ENCODE measurements around the gene C1QTNF4.
A peak's percentile ranks its signal among the peaks of the same experiment; 100 is the strongest.

Gene C1QTNF4

DNA sequence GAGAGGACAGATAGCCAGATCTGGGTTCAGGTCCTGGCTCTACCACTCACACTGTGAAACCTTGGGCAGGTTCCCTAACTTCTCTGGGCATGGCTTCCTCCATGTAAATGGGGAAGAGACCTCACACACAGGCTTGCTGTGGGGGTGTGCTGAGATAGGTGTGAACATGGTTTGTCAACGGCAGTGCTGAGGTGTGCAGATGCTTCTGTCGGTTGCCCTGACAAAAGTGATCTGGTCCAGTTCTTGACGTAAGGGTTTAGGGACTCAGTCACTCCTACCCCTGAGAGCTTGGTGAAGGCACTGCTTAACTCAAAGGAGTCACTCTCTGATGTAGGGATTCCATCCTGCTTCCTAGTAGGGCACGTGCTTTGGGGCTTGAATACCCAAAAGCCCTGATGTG is 2.0 kb downstream of the C1QTNF4 start:
- no peak for DNase-seq

DNA sequence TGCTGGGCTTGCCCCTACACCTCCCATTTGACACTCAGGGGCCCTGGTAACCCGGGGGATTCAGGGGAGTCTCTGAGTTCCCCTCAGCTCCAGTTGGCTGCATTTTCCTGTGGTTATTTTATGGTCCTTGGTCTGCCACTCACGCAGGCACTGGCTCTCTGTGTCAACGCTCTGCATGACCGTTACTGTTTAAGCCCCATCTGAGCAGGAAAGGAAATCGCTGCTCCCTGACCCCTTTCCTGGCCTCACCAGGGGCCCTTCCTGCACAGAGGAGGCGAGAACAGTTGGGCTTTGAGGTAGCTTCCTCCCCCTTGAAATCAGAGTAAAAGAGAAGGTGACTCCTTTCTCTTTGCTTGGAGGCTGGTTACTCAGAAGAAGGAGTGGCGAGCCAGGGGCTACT is 2.4 kb downstream of the C1QTNF4 start:
- DNase-seq: no peak

DNA sequence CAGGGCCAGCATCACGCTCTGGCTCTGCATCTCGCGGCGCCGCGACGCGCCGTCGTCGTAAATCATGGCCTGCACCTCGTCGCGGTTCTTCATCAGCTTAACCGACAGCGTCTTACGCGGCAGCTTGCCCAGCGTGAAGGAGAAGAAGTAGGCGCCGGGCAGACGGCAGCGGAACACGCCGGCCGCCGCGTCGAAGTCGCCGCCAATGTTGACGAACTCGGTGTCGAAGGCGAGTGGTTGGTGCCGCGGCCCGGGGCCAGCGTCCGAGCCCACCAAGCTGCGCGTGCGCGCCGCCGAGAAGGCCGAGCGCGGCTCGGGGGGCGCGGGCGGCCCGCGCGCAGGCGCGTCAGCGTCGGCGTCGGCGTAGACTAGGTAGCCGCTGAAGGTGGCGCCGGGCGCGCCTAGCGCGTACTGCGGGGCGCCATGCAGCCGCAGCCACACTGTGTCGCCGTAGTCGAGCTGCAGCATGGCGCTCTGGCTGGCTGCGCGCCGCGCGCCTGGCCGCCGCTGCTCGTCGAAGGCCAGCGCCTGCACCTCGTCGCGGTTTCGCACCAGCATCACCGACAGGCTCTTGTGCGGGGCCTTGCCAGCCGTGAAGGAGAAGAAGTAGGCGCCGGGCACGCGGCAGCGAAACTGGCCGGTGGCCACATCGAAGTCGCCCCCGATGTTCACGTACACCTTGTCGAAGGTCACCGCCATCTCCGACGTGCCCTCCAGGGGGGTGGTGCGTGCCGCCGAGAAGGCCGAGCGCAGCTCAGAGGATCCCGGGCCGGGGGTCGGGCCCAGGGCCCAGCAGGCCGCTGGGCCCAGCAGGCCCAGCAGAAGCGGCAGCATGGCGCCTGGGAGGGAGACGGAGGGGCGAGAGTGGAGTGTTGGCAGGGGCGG is 4.0 kb downstream of the C1QTNF4 start:
- DNase-seq: no peak

DNA sequence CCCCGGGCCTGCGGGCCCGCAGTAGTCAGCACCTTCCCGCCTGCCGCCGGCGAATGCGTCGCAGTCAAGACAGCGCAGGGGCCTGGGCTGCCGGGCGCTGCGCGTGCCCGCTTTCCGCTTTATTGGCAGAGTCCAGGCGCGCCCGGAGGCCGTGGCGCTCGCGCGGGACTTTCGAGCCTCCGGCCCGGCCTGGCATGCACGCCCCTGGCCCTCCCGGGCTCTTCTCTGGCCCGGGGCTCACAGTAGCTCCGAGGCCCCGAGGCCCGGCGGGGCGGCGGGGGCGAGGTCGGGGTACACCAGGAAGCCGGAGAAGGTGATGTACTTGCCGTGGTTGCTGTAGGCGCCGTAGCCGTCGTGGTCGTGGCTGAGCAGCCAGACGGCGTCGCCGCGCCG is 4.6 kb downstream of the C1QTNF4 start:
- DNase-seq: no peak

DNA sequence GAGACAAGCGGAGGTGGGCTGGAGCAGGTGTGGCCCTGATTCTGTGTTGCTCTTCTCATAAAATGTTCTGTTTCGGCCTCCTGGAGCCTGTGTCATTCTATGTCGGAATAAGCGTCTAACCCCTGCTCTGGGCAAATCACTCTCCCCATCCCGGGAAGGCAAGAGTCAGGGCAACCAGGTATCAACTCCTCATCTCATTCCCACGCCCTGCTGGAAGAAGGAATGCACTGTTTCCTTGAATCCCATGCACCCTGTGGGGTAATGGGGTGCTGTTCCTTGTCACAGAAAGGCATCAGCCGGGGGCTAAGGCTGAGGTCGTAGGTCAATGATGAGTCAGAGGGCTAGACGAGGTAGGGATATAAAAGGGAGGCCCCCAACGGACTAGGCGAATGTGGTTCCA is 5.1 kb downstream of the C1QTNF4 start:
- DNase-seq: no peak

DNA sequence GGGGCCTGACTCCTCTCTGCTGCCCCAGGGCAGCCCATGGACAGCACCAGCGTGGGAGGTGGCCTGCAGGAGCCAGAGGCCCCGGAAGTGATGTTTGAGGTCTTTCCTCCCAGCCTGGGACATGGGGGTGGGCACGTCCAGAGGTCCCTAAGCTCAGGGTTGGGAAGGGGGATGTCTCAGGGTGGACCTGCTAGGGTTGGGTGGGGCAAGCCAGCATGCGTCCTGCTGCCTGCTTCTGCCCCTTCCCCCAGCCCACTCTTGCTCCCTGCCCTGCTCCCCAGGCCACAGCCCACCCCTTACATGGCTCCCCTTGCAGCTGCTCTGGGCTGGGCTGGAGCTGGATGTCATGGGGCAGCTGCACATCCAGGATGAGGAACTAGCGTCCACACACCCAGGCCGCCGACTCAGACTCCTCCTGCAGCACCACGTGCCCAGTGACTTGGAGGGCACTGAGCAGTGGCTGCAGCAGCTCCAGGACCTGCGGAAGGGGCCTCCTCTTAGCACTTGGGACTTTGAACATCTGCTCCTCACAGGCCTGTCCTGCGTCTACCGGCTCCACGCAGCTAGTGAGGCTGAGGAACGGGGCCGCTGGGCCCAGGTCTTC is 6.4 kb downstream of the C1QTNF4 start:
- no peak for DNase-seq

DNA sequence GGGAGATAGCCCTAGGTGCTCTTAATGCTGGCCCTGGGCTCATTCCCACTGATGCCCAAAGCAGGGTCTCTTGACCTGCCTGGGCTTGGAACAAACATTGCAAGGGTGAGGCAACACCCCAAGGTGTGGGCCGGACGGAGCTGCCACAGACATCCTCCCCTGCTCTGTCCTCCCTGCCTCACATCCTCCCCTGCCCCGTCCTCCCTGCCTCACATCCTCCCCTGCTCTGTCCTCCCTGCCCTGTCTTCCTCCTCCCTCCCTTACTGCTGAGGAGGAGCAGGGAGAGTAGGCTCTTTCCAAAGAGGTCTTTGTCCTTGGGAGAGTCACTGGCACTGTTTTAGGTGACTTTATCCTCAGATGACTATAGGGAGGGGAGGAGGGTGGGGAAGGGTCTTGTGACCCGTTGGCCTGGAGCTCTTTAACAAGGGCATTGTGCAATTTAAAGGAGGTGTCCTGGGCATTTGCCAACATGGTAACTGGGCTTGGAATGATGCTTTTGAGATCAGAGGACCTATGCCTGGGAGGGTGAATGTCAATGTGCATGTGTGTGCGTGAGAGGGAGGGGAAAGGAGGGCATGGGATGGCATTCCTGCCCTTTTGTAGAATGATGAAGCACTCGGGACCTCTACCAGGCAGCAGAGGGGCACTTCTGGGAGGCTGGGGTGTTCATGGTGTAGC is 7.0 kb downstream of the C1QTNF4 start:
- DNase-seq: no peak

DNA sequence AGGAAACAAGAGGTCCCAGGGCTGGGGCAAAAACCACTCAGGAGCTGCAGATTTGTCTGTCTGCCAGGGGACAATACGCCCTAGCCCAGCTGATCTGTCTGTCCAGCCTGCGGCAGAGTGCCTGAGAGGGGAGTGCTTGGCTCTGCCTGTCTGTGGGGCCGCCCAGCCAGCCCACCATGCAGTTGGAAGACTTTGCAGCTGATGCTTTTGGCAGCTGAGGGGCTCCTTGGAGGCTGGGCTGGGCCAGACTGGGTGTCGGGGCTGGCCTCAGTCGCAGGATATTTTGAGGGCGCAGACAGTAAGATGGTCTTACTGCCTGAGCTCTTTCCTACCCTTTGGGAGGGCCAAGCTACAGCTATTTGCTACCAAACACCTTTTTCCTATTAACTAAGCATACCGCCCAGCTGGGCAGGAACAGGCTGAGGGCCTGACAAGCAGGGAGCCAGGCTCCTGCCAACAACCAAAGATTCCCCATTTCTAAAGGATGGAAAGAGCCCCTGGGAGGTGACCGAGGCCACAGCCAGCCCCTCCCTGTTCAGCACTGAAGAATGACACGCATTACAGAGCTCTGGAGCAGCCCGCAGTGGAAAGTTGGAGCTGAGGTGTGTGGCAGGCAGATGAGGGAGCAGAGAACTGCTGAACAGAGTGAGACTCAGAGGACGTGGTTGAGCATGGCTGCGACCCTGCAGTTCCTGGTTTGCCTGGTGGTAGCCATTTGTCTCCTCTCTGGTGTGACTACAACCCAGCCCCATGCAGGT is 7.9 kb downstream of the C1QTNF4 start, which contains the start of gene FAM180B:
FAM180B (plus strand) TSS at position 581 of the 758 bp plus-strand sequence; CDS start at position 672, 91 bp downstream.
- DNase-seq: no peak

DNA sequence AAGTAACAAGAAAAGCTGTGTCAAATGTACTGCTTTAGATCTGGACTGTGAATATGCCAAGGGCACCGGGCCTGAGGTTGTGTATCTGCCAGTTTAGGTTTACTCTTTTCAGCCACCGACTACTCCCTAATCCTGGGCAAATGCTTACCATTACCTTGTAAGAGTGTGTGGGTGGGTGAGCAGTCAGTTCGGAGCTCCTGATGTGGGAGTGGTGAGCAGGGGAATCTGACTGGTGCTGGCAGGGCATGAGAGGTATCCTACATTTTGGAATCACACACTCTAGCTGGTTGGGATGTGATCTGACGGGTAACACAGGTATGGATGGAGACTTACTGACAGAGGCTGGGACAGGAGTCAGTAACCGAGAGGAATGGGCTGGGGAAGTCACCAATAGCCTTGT is 10.4 kb downstream of the C1QTNF4 start:
- no peak for DNase-seq

DNA sequence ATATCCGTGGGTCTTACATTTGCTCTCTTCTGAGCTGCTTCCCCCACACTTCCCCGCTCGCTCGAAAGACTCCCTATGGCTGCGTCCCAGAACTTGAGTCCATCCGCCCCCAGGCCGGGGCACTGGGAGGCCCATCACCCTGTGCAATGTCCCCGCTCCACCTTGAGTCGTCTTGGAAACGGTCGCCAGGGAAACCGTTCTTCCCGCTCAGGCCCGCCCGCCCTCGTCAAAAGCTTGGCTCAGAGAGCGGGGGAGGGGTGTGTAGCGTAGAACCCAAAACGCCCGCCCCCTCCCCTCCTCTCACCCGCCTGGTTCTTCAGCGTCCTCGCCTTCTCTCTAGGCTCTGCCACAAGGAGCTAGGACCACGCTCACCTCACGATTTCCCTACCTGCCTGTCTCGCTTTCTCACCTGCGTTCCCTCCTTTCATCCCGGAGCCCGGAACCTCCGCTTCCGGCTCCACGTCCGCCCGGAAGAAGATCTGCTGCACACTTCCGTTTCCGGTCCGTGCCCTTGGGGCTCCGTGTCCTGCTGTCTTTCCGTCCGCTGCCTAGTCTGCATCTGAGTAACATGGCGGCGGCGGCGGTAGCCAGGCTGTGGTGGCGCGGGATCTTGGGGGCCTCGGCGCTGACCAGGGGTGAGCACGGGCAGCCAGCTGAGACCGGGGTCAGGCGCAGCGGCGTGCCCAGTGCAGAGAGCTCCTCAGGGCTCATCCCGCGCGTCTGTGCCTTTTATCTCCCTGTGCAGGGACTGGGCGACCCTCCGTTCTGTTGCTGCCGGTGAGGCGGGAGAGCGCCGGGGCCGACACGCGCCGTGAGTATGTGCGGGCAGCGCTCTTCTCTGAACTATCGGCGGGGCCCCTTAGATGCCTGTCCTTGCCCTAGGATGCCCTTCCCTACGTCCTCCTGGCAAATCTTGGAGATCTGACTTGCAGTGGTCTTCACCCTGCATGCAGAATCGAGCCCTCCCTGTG is 15.4 kb downstream of the C1QTNF4 start, which contains the start of the genes KBTBD4 and NDUFS3:
KBTBD4 (minus strand) TSS at position 447 of the 971 bp plus-strand sequence; CDS start at position 428, 19 bp downstream.
NDUFS3 (plus strand) TSS at position 551 of the 971 bp plus-strand sequence; CDS start at position 569, 18 bp downstream.
- peak; percentile 89 for DNase-seq

DNA sequence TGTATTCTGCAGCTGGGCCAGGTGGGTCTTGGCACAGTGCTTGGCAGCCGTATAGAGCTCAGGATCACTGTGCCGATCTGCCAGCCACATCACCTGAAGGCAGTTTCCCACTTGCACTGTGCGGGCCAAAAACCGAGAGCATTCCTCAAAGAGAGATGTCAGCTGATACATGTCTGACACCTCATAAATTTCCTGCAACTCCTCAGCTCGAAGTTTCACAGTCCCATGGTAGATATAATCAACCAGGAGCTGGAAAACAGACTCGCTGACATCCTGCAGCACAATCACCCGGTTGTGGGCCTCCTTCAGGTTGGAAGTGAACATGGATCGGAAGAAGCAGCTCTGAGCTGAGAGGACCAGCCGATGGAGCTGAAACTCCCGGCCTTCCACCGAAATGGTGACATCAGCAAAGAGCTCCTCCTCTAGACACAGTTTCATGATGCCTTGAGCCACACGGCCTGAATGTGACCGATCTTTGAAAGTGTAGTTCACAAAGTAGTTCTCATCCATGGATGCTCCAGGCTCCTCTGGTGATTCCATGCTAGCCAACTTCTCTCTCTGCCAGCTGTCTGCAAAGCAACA is 16.7 kb downstream of the C1QTNF4 start:
- peak; percentile 49 for DNase-seq

DNA sequence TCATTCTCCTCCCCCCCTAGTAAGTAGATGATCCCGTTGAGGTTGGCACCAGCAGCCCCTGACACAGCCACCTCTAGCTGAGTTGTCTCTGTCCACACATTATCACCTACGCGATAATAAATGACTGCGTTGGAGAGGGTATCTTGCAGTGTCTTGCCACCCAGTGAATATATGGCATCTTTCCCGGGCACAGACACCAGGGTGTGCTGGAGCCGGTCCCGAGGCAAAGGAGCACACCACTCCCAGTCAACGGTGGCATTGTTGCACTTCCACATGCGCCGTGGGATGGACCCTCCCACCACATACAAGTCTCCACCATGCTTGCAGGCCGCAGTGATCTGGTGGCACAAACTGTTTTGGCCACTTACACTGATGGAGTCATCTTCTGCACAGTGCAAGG is 20.9 kb downstream of the C1QTNF4 start:
- DNase-seq: no peak

DNA sequence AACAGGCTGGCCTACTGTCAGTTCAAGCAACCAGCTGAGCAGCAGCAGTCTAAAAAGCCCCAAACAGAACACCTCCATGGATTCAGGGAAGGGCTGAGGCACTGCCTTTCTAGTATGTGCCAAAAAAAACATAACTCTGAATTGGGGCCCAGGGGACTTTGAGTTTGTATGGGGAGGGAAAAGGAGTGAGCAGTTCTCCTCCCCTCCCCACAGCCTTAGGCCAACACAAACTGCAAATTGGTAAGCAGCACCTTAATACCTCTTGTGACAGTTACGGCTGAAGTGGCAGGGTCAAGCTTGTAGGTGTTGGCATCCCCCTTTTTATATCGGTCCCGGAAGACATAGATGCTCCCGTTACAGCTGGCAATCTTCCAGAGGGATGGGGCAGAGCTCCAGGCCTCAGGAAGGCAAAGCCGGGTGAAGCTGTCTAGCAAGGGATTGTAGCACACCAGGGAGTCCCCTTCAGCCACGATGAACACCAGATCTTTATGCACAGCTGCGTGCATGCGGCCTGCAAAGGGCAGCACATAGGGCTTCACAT is 21.4 kb downstream of the C1QTNF4 start:
- no peak for DNase-seq

DNA sequence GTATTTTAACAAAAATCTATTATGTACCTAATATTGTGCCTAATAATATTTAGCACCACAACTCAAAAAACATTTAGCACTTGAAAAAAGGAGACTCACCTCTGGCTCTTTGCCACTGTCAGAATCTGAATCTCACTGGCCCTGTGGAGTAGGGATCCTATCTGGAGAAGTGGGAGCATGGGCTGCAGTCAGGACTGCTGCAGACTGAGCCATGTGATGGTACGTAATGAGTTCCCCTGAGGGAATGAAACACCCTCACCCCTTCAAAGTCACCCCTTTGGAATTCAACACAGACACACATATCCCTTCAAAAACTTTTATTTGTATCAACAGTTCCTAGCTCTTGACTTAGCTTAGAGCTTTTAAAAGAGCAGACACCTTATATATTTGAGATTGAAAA is 22.3 kb downstream of the C1QTNF4 start:
- DNase-seq: peak; percentile 88

DNA sequence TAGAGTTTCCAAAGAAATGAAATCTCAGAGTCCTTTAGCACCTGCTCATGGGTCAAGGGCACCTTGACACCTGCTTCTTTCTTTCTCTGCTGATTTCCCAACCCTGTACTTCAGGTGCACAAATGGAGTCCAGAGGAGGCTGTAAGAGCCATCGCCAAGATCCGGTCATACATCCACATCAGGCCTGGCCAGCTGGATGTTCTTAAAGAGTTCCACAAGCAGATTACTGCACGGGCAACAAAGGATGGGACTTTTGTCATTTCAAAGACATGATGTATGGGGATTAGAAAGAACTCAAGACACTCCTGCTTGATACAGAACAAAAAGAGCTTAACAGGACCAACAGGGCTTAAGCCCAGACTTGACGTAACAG is 22.9 kb downstream of the C1QTNF4 start:
- no peak for DNase-seq

DNA sequence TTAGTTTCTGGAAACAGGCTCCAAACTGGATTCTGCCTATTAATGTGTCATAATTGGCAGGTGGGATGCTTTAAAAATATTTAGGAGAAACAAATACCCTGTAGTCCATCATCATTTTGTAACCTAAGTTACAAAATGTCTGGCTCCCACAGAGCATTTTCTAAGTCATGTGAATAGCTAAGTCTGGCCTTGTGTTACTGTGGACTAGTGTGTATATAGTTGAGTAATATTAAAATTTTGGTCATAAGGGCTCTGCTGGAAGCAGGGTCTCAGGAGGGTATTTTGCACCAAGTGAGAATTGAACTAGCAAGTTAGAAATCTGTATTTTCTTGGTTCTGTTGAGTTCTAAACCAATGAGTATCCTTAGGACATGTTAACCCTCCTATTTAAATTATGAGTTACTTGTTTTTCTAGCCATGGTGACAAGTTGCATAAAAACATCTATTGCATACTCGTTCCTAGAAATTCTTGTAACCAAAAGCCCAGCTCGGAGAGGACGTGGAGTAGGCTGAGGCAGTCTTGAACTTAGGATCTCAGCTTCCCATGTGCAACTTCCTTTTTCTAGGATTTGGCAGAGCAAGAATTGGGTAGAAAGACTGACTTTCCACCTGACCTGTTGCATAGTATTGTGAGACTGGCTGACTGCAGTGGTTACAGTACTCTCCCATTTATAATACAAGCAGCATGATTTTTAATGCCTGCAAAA is 23.4 kb downstream of the C1QTNF4 start:
- no peak for DNase-seq

DNA sequence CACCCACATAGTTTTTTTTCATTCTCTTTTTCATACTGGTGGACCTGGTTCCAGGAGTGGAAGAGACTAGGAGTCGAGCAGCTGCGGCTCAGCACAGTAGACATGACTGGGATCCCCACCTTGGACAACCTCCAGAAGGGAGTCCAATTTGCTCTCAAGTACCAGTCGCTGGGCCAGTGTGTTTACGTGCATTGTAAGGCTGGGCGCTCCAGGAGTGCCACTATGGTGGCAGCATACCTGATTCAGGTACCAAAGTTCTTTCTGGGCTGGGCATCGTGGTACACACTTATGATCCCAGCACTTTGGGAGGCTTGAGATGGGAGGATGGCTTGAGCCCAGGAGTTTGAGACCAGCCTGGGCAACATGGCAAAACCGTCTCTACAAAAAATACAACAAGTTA is 24.6 kb downstream of the C1QTNF4 start:
- DNase-seq: no peak

DNA sequence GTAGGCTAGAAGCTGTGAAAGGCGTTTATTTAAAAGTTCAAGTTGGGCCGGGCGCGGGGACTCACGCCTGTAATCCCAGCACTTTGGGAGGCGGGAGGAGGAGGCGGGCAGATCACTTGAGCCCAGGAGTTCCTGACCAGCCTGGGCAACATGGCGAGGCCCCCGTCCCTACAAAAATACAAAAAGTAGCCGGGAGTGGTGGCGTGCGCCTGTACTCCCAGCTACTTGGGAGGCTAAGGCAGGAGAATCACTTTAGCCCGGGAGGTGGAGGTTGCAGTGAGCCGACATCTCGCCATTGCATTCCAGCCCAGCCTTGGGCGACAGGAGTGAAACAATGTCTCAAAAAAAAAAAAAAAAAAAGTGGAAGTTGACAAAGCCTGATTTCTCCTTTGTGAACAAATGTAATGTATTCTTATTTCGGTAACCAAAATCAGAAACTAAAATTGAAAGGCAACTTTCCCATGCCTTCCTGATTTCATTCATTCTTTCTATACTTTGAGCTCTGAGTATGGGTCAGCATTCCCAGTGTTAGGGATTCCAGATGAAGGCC is 28.0 kb downstream of the C1QTNF4 start:
- peak; percentile 30 for DNase-seq

DNA sequence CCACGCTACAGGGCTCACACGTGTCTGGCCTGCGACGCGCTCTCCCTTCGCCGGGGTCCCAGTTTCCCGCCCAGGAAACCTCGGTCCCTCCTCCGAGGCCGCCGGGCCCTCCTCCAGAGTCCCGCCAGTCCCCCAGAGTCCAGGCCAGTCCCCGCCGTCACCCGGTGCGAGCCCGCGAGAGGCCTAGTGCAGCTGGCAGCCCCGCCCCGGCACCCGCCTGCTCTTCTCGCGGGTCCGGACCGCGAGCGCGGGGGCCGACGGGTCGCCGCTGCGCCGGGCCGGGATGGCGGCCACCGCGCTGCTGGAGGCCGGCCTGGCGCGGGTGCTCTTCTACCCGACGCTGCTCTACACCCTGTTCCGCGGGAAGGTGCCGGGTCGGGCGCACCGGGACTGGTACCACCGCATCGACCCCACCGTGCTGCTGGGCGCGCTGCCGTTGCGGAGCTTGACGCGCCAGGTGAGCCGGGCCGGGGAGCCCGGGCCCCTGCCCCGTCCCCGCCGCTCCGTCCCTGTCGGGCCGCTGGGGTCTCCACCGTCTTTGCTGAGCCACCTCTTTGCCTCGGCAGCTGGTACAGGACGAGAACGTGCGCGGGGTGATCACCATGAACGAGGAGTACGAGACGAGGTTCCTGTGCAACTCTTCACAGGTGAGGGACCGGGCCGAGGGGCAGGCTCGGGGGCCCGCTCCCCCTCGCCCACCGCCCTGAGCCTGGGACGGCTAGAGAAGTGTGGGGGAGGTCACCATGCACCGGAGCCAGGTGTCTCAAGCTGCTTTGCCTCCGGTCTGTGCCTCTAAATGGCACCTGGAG is 28.7 kb downstream of the C1QTNF4 start, which contains the start of gene PTPMT1:
PTPMT1 (plus strand) TSS at position 260 of the 809 bp plus-strand sequence; CDS start at position 284, 24 bp downstream.
- DNase-seq: peak; percentile 79
